Skin of body (tissue), 3 donors: ENCODE results near the gene PPFIA1. TPM values are rescaled to one million over a fixed set of nuclear protein-coding genes. Genes with fewer than 3 reads are reported as not detected.

Experiments
- DNase-seq: peaks from one replicate; lab custom pipeline; 2025; lab: John Stamatoyannopoulos, UW
- small RNA-seq: library from RNA; depleted of rRNA; stranded (forward); fragments of <200 nt; gene quantifications from one replicate; pipeline ENCODE3, GENCODE V24; 2014; ENCODE audit warnings: low replicate concordance
- total RNA-seq: library from RNA; depleted of rRNA; stranded (reverse); fragments of >200 nt; gene quantifications from one replicate; pipeline ENCODE4 v1.2.3, GENCODE V29; 2014

Gene PPFIA1
- total RNA-seq, 1 donor from 2014 or later = 43.2 TPM

GRCh38 chr11:70430671-70431574 lies 160.4 kb downstream of the PPFIA1 start:
- no peak for DNase-seq

- DNase-seq = no peak
Measured at GRCh38 chr11:70431611-70432010, 161.1 kb downstream of the PPFIA1 start.

GRCh38 chr11:70432065-70432464 lies 161.6 kb downstream of the PPFIA1 start:
- DNase-seq = no peak

GRCh38 chr11:70432580-70432979 lies 162.1 kb downstream of the PPFIA1 start:
- no peak for DNase-seq

GRCh38 chr11:70433038-70433437 lies 162.5 kb downstream of the PPFIA1 start:
- DNase-seq = no peak

GRCh38 chr11:70433526-70433925 lies 163.0 kb downstream of the PPFIA1 start:
- DNase-seq = no peak

Small RNA genes within 50 kb of the gene (small RNA-seq; reads per million reads assigned to genes)
- 9.7 reads per million, percentile 92 among the genes with 10 or more reads in this experiment for gene MIR548K

Other genes with a start within 250 kb of the PPFIA1 start
- 6.8 TPM for gene ANO1, start 192.4 kb upstream of the PPFIA1 start, total RNA-seq
- gene FADD, start 67.4 kb upstream of the PPFIA1 start, total RNA-seq = 12.3 TPM
- gene CTTN, start 127.8 kb downstream of the PPFIA1 start, total RNA-seq = 131 TPM